IMR-90 (cell line): ENCODE data around the gene ADD2. TPM values are rescaled to one million over a fixed set of nuclear protein-coding genes. Genes with fewer than 3 reads are reported as not detected.

ENCODE experiments used
- ATAC-seq: fragments of 200-7000 bp; cut with Tn5 transposase; 2 replicates; pipeline ENCODE4 v1.9.1; 2020; ENCODE audit warnings: low read depth, mild to moderate bottlenecking, moderate library complexity
- BruUV-seq: library from RNA; stranded (reverse); fragments of 400-500 nt; replicated peaks from 2 replicates; lab custom pipeline; 2021; lab: Mats Ljungman, UMichigan
- CTCF ChIA-PET: fragments of 300-600 bp; formaldehyde crosslinking; extraction: SDS; loops from one replicate; lab custom pipeline; 2021; ENCODE audit warnings: antibody characterized with exemption; lab: Yijun Ruan, JAX
- POLR2A ChIA-PET: fragments of 300-600 bp; sonication (Branson Sonifier 250); formaldehyde crosslinking; loops from one replicate; lab custom pipeline; 2022; ENCODE audit warnings: antibody characterized with exemption; ENCODE audit not compliant: unreplicated experiment; lab: Charles Lee
- DNase-seq: peaks from one replicate; pipeline ENCODE4 v3.0.0; 2013
- H2AFZ ChIP-seq: replicated peaks from 2 replicates; pipeline ENCODE3; 2013; ENCODE audit warnings: low read length, mild to moderate bottlenecking; ENCODE audit not compliant: poor library complexity
- H2AK5ac ChIP-seq: 2 replicates; pipeline ENCODE4 v1.6.1; 2013; ENCODE audit warnings: low read depth, low read length, inconsistent platforms
- H2AK9ac ChIP-seq: replicated peaks from 2 replicates; pipeline ENCODE3; 2013; ENCODE audit warnings: mild to moderate bottlenecking, low read depth, low read length, moderate library complexity; ENCODE audit not compliant: poor library complexity
- H2BK120ac ChIP-seq: 2 replicates; pipeline ENCODE4 v1.6.1; 2013; ENCODE audit warnings: low read depth, low read length, inconsistent platforms
- H2BK15ac ChIP-seq: 3 replicates; pipeline ENCODE4 v1.6.1; 2013; ENCODE audit warnings: low read depth, low read length, inconsistent platforms
- H2BK20ac ChIP-seq: 2 replicates; pipeline ENCODE4 v1.6.1; 2013; ENCODE audit warnings: low read depth, mild to moderate bottlenecking, inconsistent platforms, low read length, moderate library complexity
- H2BK5ac ChIP-seq: 2 replicates; pipeline ENCODE4 v1.6.1; 2013; ENCODE audit warnings: mild to moderate bottlenecking, low read depth, low read length, inconsistent platforms; ENCODE audit not compliant: poor library complexity, severe bottlenecking
- H3K14ac ChIP-seq: replicated peaks from 2 replicates; pipeline ENCODE4 v1.6.1; 2013; ENCODE audit warnings: low read depth, low read length, inconsistent platforms
- H3K18ac ChIP-seq: 2 replicates; pipeline ENCODE4 v1.6.1; 2013; ENCODE audit warnings: low read depth, low read length, control low read depth
- H3K23ac ChIP-seq: 2 replicates; pipeline ENCODE4 v1.6.1; 2013; ENCODE audit warnings: low read depth, low read length, inconsistent platforms
- H3K27ac ChIP-seq: 2 replicates; pipeline ENCODE4 v1.5.1; 2013; ENCODE audit warnings: mild to moderate bottlenecking, control low read depth, low read length; ENCODE audit not compliant: insufficient read depth
- H3K27me3 ChIP-seq: 2 replicates; pipeline ENCODE4 v1.6.1; 2013; ENCODE audit warnings: low read length; ENCODE audit not compliant: control insufficient read depth, insufficient read depth
- H3K36me3 ChIP-seq: 2 replicates; pipeline ENCODE4 v1.6.1; 2013; ENCODE audit warnings: low read length, mixed read lengths; ENCODE audit not compliant: control insufficient read depth, insufficient read depth
- H3K4ac ChIP-seq: 2 replicates; pipeline ENCODE4 v1.6.1; 2013; ENCODE audit warnings: low read depth, low read length, inconsistent platforms
- H3K4me1 ChIP-seq: 2 replicates; pipeline ENCODE4 v1.6.1; 2013; ENCODE audit warnings: low read length, mixed read lengths; ENCODE audit not compliant: control insufficient read depth, insufficient read depth
- H3K4me2 ChIP-seq: 2 replicates; pipeline ENCODE4 v1.6.1; 2013; ENCODE audit warnings: low read depth, mild to moderate bottlenecking, control low read depth, low read length, moderate library complexity
- H3K4me3 ChIP-seq: 2 replicates; pipeline ENCODE4 v1.5.1; 2013; ENCODE audit warnings: low read depth, mild to moderate bottlenecking, control low read depth, low read length, moderate library complexity; ENCODE audit not compliant: insufficient read depth
- H3K56ac ChIP-seq: 2 replicates; pipeline ENCODE4 v1.6.1; 2013; ENCODE audit warnings: low read length, inconsistent platforms; ENCODE audit not compliant: insufficient read depth; ENCODE audit errors: extremely low read depth
- H3K79me1 ChIP-seq, 2 experiments: 2 replicates each; pipeline ENCODE4 v1.6.1; 2013; ENCODE audit warnings: low read length in 2 of 2, inconsistent platforms in 1 of 2, low read depth in 1 of 2
- H3K9ac ChIP-seq: 2 replicates; pipeline ENCODE4 v1.6.1; 2013; ENCODE audit warnings: low read depth, low read length, control low read depth
- H3K9me1 ChIP-seq: 2 replicates; pipeline ENCODE4 v1.6.1; 2013; ENCODE audit warnings: low read length, inconsistent platforms; ENCODE audit not compliant: insufficient read depth
- H3K9me3 ChIP-seq: 2 replicates; pipeline ENCODE4 v1.6.1; 2013; ENCODE audit warnings: low read length; ENCODE audit not compliant: control insufficient read depth, insufficient read depth
- H4K20me1 ChIP-seq: 2 replicates; pipeline ENCODE4 v1.6.1; 2013; ENCODE audit warnings: low read length, inconsistent platforms; ENCODE audit not compliant: insufficient read depth
- H4K5ac ChIP-seq: 2 replicates; pipeline ENCODE4 v1.6.1; 2013; ENCODE audit warnings: mild to moderate bottlenecking, low read depth, low read length, control low read depth
- H4K8ac ChIP-seq, 2 experiments: 2 replicates each; pipeline ENCODE4 v1.6.1; 2013; ENCODE audit warnings: low read depth in 2 of 2, low read length in 2 of 2, control low read depth in 1 of 2, inconsistent platforms in 1 of 2
- H4K91ac ChIP-seq: 2 replicates; pipeline ENCODE4 v1.6.1; 2013; ENCODE audit warnings: low read depth, low read length, inconsistent platforms; ENCODE audit not compliant: insufficient read depth
- BHLHE40 ChIP-seq: fragments of 150-350 bp; IDR thresholded peaks from 2 replicates; pipeline ENCODE4 v1.6.1; 2016; ENCODE audit warnings: mild to moderate bottlenecking, low read depth, low read length
- CEBPB ChIP-seq: IDR thresholded peaks from 2 replicates; pipeline ENCODE4 v1.6.1; 2012; ENCODE audit warnings: low read depth, low read length, improper control_type of control experiment
- CHD1 ChIP-seq: IDR thresholded peaks from 2 replicates; pipeline ENCODE4 v1.6.1; 2012; ENCODE audit warnings: low read depth, low read length, improper control_type of control experiment
- CTCF ChIP-seq: conservative IDR thresholded peaks from 2 replicates; pipeline ENCODE4 v1.5.1; 2012; ENCODE audit warnings: mild to moderate bottlenecking, low read depth, low read length, improper control_type of control experiment
- FOS ChIP-seq: fragments of 150-350 bp; IDR thresholded peaks from 2 replicates; pipeline ENCODE4 v1.6.1; 2016; ENCODE audit warnings: low read depth, low read length
- MAFK ChIP-seq: IDR thresholded peaks from 2 replicates; pipeline ENCODE4 v1.6.1; 2012; ENCODE audit warnings: low read depth, low read length, improper control_type of control experiment
- MXI1 ChIP-seq: IDR thresholded peaks from 2 replicates; pipeline ENCODE4 v1.6.1; 2012; ENCODE audit warnings: low read depth, mild to moderate bottlenecking, low read length, moderate library complexity, borderline replicate concordance
- NFE2L2 ChIP-seq: fragments of 150-350 bp; IDR thresholded peaks from 2 replicates; pipeline ENCODE4 v1.6.1; 2016; ENCODE audit warnings: low read depth, mild to moderate bottlenecking, low read length
- RAD21 ChIP-seq: IDR thresholded peaks from 2 replicates; pipeline ENCODE4 v1.6.1; 2012; ENCODE audit warnings: low read length, improper control_type of control experiment
- RCOR1 ChIP-seq: IDR thresholded peaks from 2 replicates; pipeline ENCODE4 v1.6.1; 2012; ENCODE audit warnings: mild to moderate bottlenecking, low read length, improper control_type of control experiment; ENCODE audit not compliant: insufficient replicate concordance
- USF2 ChIP-seq: fragments of 150-350 bp; IDR thresholded peaks from 2 replicates; pipeline ENCODE4 v1.6.1; 2017; ENCODE audit warnings: mild to moderate bottlenecking, antibody characterized with exemption, low read length, low read depth
- WGBS, 2 experiments: methylation state at CpG; one replicate each; pipeline versions ENCODE4 v1.1.5 to v1.1.7; 2013; ENCODE audit warnings: missing lambda C conversion rate in 2 of 2; ENCODE audit not compliant: insufficient read length in 1 of 2; ENCODE audit errors: extremely low coverage in 2 of 2; 5-methylcytosine and 5-hydroxymethylcytosine counted together
- dilution Hi-C: fragments of 300-500 bp; cut with HindIII; formaldehyde crosslinking; loops from one replicate; pipeline ENCODE4 v1.14.3; 2018; ENCODE audit warnings: low sequenced_read_pairs; ENCODE audit not compliant: unreplicated experiment
- in situ Hi-C: fragments of 300-500 bp; cut with MboI; formaldehyde crosslinking; loops from 3 replicates; pipeline ENCODE4 v1.14.3; 2019; ENCODE audit warnings: low sequenced_read_pairs, inconsistent platforms, mixed read lengths
- intact Hi-C: fragments of 100-400 bp; cut with micrococcal nuclease; formaldehyde crosslinking; loops from 2 replicates; pipeline ENCODE4 v1.10.0; 2022
- polyA plus RNA-seq, 3 experiments: library from polyadenylated mRNA; depleted of rRNA; stranded (reverse); fragments of >200 nt; gene quantifications; 2 replicates each; pipeline ENCODE4 v1.2.3, GENCODE V29; 2012; ENCODE audit warnings: low replicate concordance in 1 of 3
- total RNA-seq: library from RNA; depleted of rRNA; stranded (reverse); fragments of >200 nt; gene quantifications from 2 replicates; pipeline ENCODE4 v1.2.3, GENCODE V29; 2012

The ADD2 gene
- total and polyA plus RNA-seq, 2 of the 4 experiments (the other 2 are of a cell fraction) = not detected

GRCh38 chr2:70772486-70773155 is 4.6 kb upstream of the ADD2 start:
- Histone ChIP-seq H3K18ac (no peak overlapping the region), H3K27me3 (peaks cover 23% of the 10 kb centered on the region), H3K56ac (no peak overlapping the region), H3K14ac (no peak overlapping the region), H2BK20ac (no peak overlapping the region), H3K9me3 (no peaks in the 10 kb centered on the region), H3K9me1 (no peaks in the 10 kb centered on the region), H3K9ac (no peak overlapping the region), H3K4ac (no peak overlapping the region), H2AK9ac (no peak overlapping the region), H3K79me1 (no peaks in the 10 kb centered on the region), H2BK5ac (no peak overlapping the region), H3K36me3 (no peaks in the 10 kb centered on the region), H3K27ac (no peak overlapping the region), H3K4me2 (no peak overlapping the region), H2BK15ac (no peak overlapping the region), H2AFZ (no peak overlapping the region), H3K23ac (no peak overlapping the region), H3K4me3 (no peak overlapping the region), H3K4me1 (no peaks in the 10 kb centered on the region), H2AK5ac (no peak overlapping the region), H2BK120ac (no peak overlapping the region), H4K5ac (no peak overlapping the region), H4K8ac (no peak overlapping the region), H4K91ac (no peak overlapping the region), H4K20me1 (no peaks in the 10 kb centered on the region)
- DNase-seq = no peak
- TF ChIP-seq RAD21 (no peak), CHD1 (no peak), RCOR1 (no peak), NFE2L2 (no peak), MAFK (no peak), MXI1 (no peak), CTCF (no peak), FOS (no peak), CEBPB (no peak), USF2 (no peak), BHLHE40 (no peak)
- CTCF ChIA-PET = no interaction called here
- POLR2A ChIA-PET = no interaction called here
- BruUV-seq = no TSS peak
- ATAC-seq = no peak
- in situ Hi-C loops = no loop called here
- dilution Hi-C loops = no loop called here
- WGBS, 2 experiments = no CpG with 5 or more reads among the region's 2 CpGs
- intact Hi-C loops = no loop called here
